Measurements from ENCODE around the gene WDPCP.
A peak's percentile ranks its signal among the peaks of the same experiment; 100 is the strongest.
"Not testable (repeated sequence)": the region's sequence is repeated elsewhere in the genome, so short reads cannot be mapped to it uniquely, and the experiment has no call there.

WDPCP gene

DNA sequence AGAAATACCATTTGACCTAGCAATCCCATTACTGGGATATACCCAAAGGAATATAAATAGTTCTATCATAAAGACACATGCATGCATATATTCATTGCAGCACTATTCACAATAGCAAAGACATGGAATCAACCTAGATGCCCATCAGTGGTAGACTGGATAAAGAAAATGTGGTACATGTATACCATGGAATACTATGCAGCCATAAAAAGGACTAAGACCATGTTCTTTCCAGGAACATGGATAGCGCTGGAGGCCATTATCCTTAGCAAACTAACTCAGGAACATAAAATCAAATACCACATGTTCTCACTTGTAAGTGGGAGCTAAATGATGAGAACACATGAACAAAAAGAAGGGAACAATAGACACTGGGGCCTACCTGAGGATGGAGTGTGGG is 119.0 kb downstream of the WDPCP start:
- FAIRE-seq, result not testable (repeated sequence)

DNA sequence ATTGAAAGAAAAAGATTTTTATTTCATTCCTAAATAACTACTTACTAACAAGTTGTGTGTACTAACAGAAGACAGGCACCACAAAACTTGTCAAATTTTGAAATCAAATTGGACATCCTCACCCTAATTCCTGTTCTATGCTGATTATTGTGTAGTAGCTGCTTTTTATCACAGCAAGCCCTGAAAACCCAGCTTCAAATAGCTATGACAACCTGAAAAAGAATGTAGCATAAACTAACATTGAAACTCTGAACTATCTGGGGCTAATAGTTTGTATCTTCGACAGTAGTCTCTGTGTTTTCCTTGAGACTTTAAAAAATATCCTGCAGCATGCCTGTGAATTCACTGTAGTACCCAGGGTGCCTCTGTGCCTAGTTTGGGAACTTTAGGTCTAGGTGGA is 122.6 kb downstream of the WDPCP start:
- FAIRE-seq (no peak), DNase-seq (ENCODE audit: low spot score) (no peak)

More for the DNA sequence above, 119.0 kb downstream of the WDPCP start:
- DNase-seq (ENCODE audit: low spot score), result not testable (repeated sequence)

DNA sequence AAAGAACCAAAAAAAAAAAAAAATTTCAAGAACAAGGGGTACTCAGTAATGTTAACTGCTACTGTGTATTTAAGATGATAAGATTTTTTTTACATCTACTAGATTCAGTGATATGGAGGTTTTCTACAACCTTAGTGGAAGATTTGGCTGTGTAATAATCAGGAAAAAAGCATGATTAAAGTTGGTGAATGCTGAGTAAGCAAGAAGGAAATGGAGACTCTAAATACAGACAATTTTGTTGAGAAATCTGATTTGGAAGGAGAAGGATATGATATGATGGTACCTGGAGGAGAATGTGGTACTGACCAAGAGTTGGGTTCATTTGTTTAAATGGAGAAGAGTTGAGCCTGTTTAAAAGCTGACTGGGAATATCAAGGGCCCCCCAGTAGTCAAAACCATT is 125.1 kb downstream of the WDPCP start:
- no peak for DNase-seq (ENCODE audit: low spot score)
- FAIRE-seq, result no peak

DNA sequence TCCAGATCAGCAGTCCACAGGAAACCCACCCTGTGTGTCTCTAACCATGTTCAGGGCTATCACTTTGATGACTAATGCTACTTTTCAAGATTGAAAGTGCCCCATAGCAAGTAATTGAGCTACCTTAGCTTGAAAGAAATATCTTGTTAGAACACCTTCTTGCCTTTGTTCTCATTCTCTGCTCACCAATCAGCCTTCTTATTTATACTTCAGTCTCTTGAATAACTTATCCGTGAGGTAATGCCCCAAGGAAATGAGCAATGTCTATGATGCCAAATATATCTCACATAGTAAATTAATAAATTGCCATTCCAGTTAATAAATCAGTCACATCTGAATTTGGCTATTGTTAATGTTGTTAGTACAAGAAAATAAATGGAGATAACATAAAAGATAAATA is 141.6 kb downstream of the WDPCP start:
- DNase-seq (ENCODE audit: low spot score) (no peak), FAIRE-seq (no peak)

DNA sequence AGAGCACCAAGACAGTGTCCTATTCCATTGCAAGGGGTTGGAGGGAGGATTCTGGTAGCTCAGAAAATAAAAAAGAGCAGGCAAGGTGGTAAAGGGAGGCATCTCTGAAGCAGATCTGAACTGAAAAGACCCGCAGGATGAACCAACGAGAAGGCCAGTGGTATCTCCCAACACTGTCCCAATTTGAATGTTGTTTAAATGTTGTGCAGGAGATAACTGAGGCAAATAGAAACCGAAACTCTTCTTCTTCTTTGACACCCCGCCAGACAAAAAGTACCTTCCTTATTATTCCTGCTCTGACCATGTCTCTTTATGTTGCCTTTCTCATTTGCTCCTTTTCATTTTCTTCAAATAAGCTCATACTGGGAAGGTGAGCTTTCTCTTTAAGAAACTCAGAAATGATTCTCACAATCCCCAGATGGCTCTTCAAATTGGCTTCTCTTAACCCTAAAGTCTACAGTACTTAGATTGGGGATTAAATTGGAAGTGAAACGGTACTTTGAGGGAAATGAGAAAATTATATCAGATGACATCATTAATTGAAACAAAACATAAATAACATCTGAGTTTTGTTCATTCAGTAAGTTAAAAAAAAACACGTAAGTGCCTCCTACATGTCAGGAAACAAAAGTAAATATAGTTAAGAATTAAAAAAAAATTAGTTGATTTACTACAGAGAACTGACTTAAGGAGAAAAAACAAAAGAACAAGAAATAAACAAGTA is 143.6 kb downstream of the WDPCP start:
- DNase-seq (ENCODE audit: low spot score), result no peak
- no peak for FAIRE-seq

DNA sequence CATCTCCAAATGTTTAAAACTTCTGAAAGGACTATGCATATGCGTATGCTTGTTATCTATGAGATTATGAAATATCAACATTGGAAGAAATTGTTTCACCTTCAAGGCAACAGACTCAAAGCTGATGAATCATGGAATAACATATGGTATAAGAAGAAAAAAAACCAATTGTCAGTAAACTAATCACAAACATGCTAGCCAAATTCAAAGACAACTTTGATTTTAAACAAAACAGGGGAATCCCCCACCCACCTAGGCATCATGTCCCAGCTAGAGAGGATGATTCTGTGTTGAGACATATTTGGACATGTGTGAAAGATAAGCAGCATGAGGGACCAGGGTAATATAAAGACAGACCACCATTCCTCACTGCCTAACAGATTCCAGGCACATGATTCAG is 147.7 kb downstream of the WDPCP start:
- FAIRE-seq (no peak), DNase-seq (ENCODE audit: low spot score) (no peak)

DNA sequence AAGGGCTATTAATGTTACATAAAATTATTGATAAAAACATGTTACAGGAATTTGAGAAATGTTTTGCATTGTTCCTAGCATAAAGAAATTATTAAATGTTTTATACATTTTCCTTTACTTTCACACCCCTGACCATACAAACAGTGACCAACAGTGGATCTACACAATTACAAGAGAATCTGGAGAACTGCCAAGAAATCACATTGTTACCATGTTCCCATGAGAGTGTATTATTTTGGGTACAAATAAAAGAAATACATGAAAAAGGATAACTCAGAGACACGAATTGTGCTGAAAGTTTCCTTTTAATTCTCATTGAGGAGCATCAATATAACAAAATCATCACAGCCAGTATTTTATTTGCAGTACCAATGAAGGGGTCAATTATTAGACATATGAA is 150.1 kb downstream of the WDPCP start:
- FAIRE-seq (no peak), DNase-seq (ENCODE audit: low spot score) (no peak)

DNA sequence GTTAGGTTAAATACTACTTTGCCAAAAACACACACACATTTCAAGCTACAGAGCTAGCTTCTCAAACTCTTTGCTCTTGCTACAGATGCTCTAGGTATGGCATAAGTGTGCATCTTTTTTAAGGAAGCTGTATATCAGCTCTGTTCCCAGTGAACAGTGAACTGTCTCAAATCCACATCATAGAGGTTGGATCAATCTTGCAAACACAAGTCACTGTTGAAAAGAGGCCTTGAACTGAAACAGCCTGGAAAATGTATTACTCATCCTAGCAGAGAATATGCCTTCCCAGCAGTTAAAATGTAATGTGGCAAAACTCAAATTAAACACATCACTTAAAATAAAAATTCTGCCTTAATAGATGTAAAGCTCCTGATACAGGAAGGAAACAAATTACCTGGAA is 151.8 kb downstream of the WDPCP start:
- DNase-seq (ENCODE audit: low spot score), result no peak
- FAIRE-seq, result no peak

DNA sequence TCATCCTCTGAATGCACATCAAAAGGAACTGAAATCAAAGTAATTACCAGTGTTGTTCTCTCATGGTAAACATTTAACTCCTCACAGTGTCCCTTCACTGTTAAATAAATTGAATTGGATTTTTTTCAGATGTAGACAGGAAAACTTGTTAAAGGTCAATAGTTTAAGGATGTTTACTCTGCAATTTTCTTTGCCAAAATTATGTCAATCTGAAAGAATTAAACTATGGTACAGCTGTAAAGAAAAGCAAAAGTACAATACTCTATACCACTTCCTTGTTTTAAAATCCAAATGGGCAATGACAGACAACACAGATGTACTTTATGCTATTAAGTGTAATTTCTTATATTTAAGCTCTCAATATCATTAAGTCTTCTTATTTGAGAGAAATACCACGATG is 153.2 kb downstream of the WDPCP start:
- FAIRE-seq (no peak), DNase-seq (ENCODE audit: low spot score) (no peak)

DNA sequence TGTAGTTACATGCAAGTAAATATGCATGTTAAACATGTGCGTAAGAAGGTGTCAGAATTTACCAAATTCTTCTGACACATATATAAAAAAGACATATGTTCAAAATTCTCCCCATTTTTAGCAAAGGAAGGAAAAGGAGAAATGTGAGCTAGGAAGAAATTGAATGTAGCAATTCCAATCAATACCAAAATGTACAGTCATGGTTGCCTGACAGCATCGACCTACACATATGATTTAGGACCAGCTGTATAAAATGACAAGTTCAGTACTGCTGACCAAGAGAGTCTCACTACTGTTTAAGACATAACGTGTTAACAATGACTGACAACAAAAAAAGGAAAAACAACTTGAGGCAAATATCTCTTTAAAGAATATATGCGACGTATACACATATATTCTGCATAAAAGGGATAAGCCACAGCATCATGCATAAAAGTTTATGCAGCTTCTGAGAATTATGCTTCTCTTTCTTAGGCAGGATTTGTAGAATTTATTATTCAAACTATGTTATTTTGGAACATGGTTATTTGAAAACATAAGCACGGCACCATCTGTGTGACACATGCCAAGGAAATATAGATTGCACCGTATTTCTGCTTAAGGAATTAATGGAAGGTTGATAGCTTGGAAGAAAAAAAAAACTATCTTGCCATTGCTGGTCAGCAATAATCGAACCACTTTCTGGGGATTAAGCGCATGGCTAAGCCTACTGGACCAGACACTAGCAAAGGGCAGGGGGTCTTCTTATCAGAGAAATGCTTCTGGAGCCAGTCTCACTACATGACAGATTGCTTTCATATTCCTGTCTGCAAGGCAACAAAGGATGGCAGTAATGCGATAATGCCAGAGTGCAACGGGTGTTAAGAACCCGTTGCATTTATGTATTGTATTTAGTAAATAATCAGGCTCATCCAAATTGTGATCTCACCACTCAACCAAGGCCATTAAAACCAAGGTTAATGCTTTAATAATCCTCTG is 154.0 kb downstream of the WDPCP start:
- DNase-seq (ENCODE audit: low spot score), result no peak
- no peak for FAIRE-seq

DNA sequence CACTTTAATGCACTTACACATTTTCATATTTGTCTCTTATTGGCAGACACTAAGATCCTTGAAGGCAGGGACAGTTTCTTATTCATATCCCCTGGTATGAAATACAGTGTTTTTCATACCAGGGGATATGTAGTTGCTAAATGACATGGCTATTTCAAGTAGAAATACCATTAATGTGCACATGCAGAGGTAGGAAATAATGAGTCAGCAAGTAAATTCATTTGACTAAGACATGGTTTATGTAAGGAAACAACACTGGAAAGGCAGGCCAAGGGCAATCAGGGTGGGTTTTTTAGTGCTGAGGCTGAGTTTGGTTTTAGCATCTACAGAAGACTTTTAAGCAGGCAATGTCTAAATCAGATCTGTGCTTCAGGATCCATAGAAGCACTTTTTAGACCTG is 155.9 kb downstream of the WDPCP start:
- no peak for FAIRE-seq
- no peak for DNase-seq (ENCODE audit: low spot score)

DNA sequence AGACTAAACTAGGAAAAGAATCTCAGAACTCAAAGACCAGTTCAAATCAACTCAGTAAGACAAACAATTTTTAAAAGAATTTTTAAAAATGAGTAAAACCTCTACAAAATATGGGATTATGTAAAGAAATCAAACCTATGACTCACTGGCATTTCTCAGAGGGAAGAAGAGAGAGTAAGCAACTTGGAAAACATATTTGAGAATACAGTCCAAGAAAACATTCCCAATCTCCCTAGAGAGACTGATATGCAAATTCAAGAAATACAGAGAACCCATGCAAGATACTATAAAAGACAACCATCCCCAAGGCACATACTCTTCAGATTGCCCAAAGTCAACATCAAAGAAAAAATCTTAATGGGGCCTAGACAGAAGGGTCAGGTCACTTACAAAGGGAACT is 162.7 kb downstream of the WDPCP start:
- FAIRE-seq, result no peak
- no peak for DNase-seq (ENCODE audit: low spot score)

DNA sequence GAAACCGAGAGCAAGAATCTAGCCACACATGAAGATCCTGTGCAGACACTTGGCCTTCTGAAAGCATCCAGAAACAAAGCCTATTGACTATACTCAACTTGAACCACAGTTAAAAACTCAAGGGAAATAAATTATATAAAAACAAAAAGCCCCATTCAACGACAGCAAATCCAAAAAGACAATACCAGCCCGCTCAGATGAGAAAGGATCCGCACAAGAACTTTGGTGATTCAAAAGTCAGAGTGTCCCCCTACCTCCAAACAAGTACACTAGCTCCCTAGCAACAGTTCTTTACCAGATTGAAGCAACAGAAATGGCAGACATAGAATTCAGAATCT is 163.2 kb downstream of the WDPCP start:
- no peak for FAIRE-seq

DNA sequence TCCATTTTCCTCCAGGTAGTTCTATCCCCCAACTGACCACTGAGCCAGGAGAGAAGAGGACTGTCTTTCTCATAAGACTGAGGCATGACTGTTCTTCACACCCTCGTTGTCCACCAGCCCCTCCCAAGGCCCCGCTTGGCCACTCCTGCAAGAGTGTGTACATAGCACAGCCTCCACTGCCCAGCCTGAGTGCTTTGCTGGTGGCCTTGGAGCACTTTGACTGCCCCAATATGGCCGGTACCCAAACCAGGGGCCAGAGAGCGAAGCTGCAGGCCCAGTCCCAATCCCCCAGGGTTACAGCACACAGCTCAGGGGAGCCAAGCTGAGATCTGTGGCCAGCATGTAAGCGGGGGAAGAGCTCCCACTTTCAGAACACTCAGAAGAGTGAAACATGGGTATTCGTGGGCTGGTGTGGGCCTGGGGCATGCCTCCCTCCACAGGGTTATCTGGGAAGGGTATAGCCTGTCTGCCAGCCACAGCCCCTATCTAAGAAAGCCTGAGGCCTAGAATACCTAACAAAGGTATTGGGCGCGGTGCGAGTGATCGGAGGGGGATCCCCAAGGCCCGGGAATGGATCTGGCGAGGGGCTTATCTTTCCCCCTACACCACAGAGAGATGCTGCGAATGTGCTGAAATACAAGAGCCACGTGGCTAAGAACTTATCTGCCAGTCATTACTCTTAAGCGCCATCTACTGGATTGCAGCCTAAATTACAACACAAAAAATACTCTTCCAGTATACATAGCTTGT is 163.8 kb downstream of the WDPCP start:
- FAIRE-seq (peak; percentile 17), DNase-seq (ENCODE audit: low spot score) (peak; percentile 62)

More for the DNA sequence above, 163.2 kb downstream of the WDPCP start:
- DNase-seq (ENCODE audit: low spot score), result no peak

DNA sequence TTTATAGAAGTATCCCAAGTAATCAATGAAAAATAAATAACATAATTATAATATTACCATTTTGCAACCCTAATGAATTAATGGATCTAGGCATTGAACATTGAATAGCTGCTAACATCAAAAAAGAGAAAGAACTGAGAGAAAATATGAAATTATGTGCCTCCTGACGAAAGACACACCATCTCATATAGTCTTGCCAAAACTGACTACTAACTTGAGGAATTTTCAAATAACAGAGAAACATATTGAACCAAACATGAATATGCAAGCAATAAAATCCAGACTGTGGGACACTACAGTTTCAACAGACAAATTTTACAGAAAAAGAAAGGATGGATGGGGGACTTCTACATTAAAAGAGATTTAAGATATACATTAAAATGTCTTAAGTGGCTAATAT is 165.7 kb downstream of the WDPCP start:
- FAIRE-seq, result no peak
- no peak for DNase-seq (ENCODE audit: low spot score)

DNA sequence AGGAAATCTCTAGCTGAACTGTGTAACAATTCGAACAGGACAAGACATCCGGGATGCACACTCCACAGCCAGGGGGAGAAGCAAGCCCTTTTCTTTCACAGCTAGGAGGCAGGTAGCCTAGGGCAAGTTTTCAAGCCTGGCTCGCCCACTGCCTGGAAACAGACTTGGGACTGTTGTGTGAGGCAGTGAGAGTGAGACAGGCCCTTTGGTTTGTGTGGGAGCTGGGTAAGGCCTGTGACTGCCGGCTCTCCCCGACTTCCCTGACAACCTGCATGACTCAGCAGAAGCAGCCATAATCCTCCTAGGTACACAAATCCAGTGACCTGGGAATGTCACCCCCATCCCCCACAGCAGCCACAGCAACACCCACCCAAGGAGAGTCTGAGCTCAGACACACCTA is 179.7 kb downstream of the WDPCP start:
- FAIRE-seq (peak; percentile 90), DNase-seq (ENCODE audit: low spot score) (no peak)

DNA sequence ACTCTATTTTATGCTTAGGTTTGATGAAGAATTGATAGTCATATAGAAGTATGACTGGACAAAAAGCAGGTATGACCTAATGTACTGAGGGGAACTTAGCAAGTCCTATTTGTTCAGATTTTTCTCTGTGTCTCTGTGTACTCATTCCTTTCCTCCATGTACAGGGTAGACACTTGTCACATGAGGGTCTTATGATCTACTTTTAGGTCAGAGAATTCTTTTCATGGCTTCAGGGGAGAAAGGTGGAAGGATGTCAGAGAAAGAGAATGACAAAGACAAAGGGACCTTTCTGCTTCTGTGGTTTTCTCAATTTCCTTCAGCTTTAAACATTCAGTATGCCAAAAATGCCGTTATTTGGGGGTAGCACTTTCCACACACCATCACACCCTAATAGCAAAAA is 181.6 kb downstream of the WDPCP start:
- DNase-seq (ENCODE audit: low spot score) (no peak), FAIRE-seq (no peak)

DNA sequence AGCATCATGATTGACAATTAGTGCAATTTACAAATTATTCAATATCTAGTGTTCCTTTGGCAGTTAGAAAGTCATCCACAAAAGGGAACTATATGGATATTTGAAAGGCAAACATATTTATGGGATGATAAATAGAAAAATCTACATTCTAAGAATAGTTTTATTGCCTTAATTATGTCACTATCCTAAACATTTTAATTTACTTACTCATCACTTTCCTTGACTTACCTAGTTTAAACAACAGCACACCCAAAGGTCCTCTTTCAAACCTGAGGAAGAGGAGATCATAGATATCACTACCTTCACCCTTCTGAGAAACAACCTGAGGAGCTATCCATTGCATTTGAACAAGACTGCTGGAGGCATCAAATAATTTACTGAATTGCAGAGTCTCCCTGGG is 184.5 kb downstream of the WDPCP start:
- FAIRE-seq (no peak), DNase-seq (ENCODE audit: low spot score) (no peak)

DNA sequence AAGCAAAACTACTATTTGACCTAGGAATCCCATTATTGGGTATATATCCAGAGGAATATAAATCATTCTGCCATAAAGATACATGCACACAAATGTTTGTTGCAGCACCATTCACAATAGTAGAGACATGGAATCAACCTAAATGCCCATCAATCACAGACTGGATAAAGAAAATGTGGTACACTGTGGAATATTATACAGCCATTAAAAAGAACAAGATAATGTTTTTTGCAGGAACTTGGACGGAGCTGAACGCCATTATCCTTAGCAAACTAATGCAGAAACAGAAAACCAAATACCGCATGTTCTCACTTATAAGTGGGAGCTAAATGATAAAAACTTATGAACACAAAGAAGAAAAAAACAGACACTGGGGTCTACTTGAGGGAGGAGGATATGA is 185.4 kb downstream of the WDPCP start:
- FAIRE-seq; DNase-seq (ENCODE audit: low spot score): not testable (repeated sequence)

DNA sequence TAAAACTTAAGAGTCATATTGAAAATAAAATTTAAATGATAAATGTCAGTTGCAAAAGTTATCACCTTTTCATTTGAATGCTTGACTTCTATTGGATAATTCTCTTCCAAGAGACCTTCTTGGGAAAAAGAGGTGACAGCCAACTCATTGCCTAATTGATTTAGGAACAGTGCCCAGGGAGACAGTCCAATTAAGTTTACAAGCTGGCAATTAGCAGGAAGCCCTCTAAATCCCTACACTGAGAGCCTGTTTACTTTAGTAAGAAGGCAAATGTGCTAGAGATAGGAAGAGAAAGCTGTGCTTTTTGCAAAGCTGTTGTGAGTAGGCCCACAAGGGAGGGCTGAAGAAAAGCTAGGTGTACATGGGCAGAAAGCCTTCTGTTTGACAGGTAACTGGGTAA is 189.1 kb downstream of the WDPCP start:
- DNase-seq (ENCODE audit: low spot score) (no peak), FAIRE-seq (no peak)

DNA sequence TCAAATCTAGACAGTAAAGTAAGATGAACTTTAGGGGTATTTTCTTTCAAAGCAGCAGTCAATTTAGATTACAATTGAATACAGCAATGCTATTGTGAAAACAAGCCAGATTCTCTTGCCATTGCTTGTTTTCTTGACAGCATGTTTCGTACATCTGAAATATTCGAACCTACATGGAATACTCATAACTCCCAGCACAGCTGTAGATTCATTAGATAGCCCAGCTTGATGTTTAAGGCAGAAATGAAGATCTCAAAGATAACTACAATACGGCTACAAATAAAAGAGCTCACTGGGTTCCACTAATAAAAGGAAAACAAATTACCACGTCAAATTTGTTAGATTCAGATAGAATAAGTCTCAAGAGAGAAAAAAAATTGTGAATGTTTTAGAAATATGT is 208.8 kb downstream of the WDPCP start:
- FAIRE-seq (no peak), DNase-seq (ENCODE audit: low spot score) (no peak)

DNA sequence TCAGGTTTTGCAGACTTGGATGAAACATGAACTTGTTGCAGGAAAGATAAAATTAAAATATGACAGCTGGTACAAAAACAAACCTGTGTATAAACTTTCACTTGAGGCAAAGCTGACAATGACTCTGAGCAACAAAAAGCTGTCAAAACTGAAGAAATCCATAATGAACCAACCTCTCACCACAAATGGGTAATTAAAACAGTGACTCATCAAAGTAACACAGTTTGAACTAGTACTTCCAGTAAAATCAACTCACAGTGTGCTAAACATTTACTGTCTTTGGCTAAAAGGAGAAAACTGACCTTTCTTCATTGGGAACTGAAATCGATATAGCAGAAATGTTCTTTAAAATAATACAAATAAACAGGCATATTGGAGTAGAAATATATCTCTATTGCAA is 209.7 kb downstream of the WDPCP start:
- DNase-seq (ENCODE audit: low spot score), result no peak

More for the DNA sequence above, 209.7 kb downstream of the WDPCP start:
- no peak for FAIRE-seq

All from urothelium cell line (cell line).